Measurements from ENCODE around the gene LOXL4.

The LOXL4 gene

DNA sequence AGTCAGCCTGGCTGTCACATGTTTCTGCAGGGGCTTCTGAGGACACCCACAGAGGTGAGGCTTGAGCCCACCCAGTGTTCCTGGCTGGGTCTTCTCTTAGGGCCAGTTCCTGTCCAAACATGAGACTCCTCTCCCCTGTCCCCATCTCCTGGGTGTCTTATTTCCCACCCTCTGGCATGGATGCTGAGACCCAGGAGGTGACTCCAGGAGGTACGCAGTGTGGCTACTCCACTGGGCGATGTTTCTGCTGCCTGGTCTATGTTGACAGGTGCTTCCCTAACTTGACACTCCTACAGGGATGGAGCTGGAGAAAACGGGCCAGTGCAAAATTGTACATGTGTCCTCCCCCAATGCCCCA, 26.3 kb upstream of the LOXL4 start:
- no peak for DNase-seq

- no peak for DNase-seq
Measured at GRCh38 chr10:98293550-98294269, 25.7 kb upstream of the LOXL4 start.

DNA sequence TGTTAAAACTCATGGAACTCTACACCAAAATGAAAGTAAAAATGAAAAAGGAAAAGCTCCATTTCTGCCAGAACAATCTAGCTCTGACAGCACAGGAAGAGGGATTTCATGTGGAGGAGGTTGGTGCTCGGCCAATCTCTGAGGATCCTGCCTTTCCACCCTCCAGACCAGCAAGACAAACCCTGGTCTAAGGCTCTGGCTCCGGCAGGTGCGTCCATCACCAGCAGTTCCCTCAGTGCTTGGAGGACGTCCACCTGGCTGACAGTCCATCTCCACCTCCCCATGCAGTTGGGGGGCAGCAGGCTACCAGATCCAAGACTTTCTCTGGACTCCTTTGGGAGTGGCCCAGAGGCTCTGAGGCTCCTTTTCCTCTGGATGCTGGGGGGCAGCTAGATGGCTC, 25.0 kb upstream of the LOXL4 start:
- no peak for DNase-seq

DNA sequence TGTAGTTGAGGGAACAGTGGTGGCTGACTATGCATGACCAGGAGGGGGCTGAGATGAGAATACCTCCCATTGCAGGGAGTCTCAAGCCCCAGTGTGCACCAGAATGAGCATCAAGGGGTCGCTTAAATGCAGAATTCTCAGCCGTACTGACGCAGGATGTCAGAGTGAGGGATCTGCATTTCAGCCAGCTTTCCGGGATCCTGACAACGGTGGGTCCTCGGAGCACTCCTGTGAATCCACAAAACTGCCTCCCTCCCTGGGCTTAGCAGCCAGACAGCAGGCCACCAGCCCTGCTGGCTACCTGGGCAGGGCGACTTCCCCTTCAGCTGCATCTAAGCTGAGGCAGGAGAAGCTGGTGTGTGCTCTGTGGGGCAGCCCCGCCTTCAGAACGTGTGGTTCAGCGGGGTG, 21.8 kb upstream of the LOXL4 start:
- no peak for DNase-seq

DNA sequence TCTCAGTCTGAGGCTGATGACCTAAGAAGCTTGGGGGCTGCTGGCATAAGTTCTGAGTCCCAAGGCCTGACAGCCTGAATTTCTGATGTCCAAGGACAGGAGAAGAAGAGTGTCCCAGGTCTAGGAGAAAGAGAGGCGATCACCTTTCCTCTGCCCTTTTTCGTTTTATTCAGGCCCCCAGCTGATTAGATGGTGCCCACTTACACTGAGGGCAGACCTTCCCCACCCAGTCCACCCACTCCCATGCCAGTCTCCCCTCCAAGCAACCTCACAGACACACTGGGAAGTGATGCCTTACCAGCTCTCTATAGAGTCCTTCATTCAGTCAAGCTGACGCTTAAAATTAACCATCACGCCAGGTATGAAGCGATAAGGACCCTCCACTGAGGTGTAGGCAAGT, 19.3 kb upstream of the LOXL4 start:
- DNase-seq: no peak

GRCh38 chr10:98286419-98286818, 18.4 kb upstream of the LOXL4 start:
- DNase-seq: no peak

GRCh38 chr10:98285416-98285815, 17.4 kb upstream of the LOXL4 start:
- DNase-seq: no peak

DNA sequence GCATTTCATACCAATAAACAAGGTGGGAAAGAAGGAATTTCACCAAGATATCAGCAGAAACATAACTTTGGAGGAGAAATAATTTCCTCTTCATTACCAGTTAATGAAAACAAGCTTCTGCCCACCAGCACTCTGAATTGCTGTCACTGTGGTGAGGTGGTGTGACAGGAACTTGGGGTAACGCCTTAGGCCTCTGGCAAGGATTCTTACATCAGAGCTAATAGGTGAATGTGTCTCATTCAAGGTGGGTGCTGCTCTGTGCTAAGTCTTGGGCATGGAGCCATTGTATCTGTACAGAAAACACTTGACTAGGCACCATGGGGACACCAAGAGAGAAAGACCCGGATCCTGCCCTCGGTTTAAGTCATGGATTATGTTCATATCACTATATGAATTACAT, 8.3 kb upstream of the LOXL4 start:
- DNase-seq: no peak

DNA sequence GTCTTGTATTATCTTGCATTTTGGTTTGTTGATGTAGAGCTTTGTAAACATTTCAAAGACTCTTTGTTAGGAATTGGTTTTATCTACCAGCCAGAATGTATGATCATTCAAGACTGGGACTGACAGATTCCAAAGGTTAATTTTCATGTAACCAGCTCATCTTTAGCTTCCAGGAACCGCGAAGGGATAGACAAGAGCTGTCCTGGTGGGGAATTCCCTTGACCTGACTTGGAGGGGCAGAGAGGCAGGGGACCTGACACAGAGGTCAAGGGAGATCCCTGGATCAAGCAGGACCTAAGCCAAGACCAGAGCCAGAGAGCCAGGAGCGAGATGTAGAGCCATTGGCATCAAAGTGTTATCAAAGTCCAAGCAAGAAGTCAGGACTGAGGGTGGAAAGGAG, 6.6 kb upstream of the LOXL4 start:
- no peak for DNase-seq

GRCh38 chr10:98273057-98273850, 5.3 kb upstream of the LOXL4 start:
- DNase-seq: no peak

DNA sequence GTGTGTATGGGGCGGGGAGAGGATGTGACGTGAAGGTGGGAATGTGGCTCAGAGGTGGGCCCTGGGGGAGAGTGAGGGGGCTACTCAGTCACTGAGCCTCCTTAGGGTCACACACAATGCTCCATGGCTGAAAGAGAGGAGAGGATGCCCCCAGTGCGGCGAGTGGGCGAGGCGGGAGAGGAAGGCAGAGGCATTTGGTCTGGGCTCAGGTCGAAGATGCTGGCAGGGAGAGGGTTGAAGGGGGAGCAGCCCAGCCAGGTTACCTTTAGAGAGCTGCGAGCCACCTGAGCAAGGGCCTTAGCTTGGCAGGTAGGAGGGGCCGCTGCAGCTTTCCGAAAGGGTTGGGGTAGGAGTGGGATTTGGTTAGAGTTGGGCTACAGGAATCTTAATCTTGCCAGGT, 4.7 kb upstream of the LOXL4 start:
- no peak for DNase-seq

DNA sequence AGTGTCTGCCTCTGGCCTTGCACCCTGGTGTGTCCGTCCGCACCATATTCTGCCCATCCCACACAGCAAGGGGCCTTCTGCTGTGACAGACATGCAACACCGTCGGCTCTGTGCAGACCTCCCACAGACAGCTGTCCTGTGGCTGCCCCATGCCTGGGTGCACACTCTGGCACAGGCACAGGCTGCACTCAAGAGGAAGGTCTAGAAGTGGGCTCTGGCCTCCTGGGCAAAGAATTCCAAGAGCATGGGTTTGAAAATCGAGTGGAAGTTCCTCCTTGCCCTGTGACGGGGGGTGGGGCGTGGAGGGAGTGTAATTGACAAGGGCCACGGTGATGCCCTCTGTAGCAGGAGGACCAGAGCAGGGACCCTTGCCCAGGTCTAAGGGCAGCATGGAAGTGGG, 4.3 kb upstream of the LOXL4 start:
- no peak for DNase-seq

- DNase-seq: no peak
Measured at GRCh38 chr10:98270786-98271185, 2.8 kb upstream of the LOXL4 start.

- DNase-seq: no peak
Measured at GRCh38 chr10:98270073-98270740, 2.2 kb upstream of the LOXL4 start.

- DNase-seq: no peak
Measured at GRCh38 chr10:98269435-98269912, 1.5 kb upstream of the LOXL4 start.

DNA sequence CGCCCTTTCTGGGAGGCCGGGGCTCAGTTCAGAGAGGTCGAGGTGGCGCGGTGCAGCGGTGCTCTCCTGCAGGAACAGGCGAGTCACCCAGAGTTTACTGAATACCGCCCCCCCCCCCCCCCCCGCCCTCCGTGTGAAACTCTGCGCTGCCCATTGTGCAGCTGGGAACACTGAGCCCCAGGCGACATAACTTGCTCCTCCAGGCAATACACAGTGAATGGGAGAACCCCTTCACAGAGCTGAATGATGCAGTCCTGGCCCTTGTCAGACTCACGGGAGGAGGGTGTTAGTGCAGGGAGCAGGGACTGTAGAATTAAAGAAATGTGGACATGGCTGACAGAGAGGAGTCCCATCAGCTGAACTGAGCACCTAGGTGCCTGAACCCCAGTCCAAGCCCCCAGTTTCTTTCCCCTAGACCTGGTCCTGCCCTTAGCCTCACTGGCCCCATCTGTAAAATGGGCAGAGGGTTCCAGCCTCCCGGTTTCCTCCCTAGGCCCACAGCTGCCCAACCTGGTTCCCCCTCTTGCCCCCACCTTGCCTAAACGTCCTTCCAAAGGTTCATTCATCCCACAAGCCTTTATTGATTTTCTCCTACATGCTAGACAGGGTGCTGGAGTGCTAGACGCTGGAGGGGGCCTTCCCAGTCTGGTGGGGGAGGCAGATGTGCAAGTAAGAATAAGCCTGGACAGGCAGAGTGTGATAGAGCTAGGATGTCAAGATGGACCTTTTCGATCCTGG, 869 bp upstream of the LOXL4 start:
- DNase-seq: no peak

DNA sequence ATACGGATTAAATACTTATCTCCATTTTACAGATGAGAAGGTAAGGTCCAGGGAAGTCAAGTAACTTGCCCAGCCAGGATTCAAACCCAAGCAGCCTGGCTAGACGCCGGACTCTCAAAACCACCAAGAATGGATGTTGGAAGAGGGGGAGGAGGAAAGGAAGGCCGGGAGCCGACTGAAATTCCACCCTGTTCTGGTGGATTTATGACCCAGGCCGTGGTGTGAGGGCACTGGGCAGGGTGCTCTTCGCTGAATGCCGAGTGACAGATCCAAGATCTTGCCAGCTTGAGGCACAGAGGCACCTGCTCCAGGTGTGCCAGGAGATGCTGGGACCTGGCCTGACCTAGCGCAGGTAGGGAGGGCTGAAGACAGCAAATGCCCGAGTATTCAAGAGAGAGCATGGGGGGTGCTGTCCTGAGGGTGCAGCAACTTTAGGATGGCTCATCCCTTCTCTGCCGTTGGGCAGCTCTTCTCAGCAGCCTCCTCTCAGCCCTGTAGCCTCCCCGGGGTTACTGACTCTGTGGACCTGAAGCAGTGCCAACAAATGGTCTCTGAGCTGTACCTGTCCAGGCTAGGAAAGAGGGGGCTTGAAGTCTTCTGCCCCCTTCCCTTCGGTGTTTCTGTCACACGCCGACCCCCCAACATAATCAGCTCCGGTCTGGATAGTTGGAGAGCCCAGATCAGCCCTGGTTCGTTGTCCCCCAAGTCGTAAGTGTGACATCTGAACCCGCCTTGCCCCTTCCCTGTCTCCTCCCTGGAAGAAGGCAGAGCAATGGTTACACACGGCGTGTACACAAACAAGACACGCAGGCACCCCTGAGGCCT, 713 bp downstream of the LOXL4 start:
- DNase-seq: no peak

DNA sequence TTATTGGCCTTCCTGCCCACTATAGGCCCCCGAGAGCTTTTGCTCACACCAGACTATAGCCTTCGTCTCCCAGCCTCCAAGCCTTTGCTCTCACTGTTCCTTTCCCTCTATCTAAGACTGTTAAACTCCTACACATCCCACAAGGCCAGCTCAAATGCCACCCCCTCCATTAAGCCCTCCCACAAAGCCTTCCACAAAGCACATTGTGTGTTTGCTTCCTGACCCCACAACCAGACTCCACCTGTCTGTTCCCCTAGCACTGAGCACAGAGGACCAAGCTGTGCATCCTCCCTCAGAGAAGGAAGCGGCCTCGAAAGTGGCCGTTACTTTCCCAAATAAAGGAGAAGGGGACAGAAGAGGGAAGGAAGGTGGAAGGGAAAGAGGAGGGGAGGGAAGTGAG, 1.3 kb downstream of the LOXL4 start:
- no peak for DNase-seq

- no peak for DNase-seq
Measured at GRCh38 chr10:98265403-98266378, 2.3 kb downstream of the LOXL4 start.

DNA sequence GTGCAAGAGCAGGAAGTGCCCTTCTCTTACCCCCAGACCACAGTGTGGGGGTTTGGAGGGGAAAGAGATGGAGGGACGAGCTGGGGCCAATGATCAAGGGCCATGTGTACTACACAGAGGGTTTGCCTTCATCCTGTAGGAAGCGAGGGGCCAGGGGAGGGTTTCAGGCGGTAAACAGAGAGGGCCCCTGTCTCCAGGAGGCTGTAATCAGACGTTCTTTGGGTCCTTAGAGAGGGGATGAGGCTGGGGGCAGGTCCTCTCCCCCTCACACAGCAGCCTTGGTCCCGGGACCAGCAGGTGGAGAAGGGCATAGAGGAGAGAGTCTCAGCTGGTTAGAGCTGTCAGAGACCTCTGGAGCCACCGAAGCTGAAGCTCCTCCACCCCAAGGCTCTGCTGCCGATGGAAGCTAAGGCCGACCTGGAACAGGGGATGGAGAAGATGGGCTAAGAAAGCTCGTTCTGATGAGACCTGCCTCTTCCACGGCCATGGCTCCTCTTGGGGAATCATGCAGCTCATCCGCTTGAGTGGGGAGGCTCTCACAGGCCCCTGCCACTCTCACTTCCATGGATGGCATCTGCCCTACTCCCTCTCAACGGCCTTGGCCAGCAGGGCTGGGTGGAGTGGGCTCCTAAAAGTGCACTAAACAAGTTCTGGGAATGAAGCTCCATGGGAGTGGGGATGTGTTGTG, 3.5 kb downstream of the LOXL4 start:
- DNase-seq: no peak
